HG03575 (cell line): ENCODE results near the gene CHMP1A.
"Not testable (repeated sequence)": the region's sequence is repeated elsewhere in the genome, so short reads cannot be mapped to it uniquely, and the experiment has no call there.

Experiments used
- ATAC-seq: cut with Tn5 transposase; IDR thresholded peaks from one replicate; pipeline ENCODE4 v1.9.1; 2021; ENCODE audit not compliant: unreplicated experiment, insufficient number of reproducible peaks, low FRiP score; ENCODE audit errors: extremely low read depth

CHMP1A gene

DNA sequence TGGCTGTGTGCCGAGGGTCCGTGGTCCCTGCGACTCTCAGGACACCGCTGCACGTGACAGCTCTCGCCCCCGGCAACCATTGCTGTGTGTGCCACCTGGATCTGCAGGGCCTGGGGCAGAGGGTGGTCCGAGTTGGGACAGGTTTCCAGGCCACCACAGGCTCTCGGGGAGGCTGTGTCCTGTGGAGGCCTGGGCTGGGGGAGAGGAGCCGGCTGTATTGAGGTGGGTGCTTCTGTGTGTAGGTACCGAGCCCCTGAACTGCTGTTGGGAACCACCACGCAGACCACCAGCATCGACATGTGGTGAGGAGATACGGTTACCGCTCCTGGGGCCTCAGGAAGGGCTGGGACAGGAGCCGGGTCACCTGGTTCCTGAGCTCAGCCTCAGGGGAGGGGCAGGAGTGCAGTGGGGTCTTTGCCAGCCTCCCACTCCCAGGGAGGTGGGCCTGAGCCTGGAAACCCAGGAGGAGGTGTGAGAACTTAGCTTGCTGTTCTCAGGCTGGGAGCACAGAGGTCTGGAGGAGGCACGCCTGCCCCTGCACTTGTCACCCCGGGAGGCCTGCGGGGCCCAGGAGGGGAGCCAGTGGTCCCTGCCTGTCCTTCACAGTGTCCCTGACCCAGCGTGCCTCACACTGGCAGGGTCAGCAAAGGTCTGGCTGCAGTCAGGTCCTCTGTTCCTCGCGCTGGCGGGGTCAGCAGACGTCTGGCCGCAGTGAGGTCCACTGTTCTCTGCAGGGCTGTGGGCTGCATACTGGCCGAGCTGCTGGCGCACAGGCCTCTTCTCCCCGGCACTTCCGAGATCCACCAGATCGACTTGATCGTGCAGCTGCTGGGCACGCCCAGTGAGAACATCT, 36.6 kb upstream of the CHMP1A start:
- no peak for ATAC-seq

DNA sequence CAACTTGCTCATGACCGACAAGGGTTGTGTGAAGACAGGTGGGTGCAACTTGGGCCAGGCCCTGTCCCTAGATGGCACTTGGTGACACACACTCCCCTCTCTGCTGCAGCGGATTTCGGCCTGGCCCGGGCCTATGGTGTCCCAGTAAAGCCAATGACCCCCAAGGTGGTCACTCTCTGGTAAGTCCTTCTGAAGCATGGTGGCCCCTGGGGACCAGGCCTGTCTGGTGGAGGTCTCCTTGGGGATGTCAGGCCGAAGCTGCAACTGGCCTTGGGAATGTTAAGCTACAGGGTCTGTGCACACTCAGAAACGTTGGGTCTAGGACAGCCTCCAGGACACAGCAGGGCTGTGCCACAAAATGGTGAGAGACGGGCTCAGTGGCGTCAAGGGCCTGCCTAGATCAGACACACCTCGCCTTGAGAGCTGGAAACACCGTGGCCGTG, 35.8 kb upstream of the CHMP1A start:
- no peak for ATAC-seq

DNA sequence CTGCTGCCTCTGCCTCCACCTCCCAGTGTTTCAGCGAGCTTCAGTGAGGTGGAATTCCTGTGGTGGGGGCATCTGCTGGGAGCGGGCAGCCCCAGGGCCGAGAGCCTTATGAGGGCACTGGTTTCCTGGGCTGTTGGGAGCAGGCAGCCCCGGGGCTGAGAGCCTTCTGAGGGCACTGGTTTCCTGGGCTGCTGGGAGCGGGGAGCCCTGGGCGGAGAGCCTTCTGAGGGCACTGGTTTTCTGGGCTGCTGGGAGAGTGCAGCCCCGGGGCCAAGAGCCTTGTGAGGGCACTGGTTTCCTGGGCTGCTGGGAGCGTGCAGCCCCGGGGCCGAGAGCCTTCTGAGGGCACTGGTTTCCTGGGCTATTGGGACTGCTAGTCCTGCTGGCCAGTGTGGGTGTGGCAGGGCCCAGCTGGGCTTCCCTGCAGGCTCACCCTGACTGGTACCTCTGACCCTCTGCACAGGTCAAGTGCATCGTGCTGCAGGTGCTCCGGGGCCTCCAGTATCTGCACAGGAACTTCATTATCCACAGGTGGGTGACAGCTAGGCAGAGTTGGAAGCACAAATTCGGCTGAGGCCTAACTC, 34.6 kb upstream of the CHMP1A start:
- ATAC-seq: no peak

DNA sequence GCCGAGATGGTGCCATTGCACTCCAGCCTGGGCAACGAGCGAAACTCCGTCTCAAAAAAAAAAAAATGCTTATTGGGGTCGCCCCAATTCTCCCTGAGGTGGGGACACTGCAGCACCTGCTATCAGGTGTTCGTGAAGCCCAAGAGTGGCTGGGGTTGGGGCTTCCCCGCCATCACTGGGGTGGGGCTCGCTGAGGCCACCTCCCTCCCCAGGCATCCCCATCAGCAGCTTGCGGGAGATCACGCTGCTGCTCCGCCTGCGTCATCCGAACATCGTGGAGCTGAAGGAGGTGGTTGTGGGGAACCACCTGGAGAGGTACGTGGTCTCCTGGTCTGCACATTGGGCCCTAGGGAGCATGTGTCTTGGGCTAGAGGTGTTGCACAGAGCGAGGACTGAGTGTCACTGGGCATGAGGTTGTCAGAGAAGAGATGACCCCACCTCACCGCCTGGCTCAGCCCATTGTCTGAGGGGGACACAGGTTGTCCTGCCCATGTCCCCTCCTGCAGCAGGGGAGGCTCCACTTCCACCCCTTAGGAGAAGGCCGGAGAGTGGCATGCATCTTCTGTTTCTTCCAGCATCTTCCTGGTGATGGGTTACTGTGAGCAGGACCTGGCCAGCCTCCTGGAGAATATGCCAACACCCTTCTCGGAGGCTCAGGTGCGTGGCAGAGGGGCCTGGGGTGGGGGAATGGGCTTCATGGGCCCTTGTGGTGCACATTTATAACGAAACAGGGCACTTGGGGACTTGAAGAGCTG, 33.9 kb upstream of the CHMP1A start:
- ATAC-seq: no peak

DNA sequence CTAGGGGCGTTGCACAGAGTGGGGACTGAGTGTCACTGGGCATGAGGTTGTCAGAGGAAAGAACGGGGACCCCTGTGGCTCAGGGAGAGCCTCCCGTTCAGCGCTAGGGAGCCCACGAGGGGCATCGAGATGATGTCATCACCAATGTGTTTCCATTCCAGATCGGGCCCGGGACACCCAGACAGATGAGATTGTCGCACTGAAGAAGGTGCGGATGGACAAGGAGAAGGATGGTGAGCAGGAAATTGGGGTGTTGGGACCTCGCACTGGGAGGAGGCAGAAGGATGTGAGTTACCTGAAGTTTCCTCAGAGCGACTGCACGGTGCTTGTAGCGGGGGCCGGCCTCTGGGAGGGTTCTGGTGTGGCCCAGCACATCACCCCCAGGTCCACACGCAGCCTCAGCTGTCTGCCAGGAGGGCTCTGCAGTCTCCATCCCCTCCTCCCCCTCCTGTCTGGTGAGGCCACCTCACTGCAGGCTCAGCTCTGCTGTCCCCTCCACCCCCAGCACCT, 32.9 kb upstream of the CHMP1A start:
- no peak for ATAC-seq

DNA sequence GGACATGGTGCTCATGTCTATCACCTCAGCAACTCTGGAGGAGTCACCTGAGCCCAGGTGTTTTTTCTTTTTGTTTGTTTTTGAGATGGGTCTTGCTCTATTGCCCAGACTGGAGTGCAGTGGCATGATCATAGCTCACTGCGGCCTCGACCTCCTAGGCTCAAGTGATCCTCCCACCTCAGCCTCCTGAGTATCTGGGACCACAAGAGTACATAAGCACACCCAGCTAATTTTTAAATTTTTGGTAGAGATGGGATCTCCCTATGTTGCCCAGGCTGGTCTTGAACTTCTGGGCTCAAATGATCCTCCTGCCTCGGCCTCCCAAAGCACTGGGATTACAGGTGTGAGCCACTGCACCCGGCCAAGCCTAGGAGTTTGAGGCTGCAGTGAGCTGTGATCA, 32.1 kb upstream of the CHMP1A start:
- ATAC-seq: not testable (repeated sequence)

DNA sequence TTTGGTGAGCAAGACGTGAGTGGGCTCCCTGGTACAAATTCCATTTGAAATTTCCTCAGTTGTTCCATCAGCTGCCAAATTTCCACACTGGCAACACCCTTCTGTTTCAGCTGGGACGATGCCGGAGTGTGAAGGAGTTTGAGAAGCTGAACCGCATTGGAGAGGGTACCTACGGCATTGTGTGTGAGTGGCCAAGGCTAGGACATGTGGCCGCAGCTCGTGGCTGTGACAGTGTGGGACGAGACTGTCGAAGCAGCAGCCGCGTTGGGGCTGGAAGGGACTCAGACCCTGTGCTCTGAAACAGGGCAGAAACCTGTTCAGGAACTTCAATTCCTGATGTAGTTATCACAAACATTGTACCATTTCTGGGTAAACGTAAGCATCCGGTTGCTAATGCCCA, 31.6 kb upstream of the CHMP1A start:
- no peak for ATAC-seq

DNA sequence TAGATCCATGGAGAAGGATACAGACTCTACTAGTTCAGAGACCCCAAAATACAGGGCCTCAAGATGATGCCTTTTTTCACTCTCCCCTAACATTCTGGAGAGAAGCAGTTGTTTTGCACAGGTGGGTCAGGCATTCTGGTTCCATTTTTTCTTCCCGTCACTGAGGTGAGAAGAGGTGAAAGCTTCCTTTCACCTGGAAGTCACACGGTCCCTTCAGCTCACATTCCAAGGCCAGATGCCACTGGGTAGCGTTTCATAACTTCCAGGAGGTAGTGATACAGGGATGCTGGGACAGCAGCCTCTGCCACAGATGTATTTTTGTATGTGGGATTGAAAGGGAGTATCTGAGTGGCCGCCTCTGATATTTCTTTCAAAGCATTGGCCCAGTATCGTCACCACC, 30.9 kb upstream of the CHMP1A start:
- no peak for ATAC-seq

DNA sequence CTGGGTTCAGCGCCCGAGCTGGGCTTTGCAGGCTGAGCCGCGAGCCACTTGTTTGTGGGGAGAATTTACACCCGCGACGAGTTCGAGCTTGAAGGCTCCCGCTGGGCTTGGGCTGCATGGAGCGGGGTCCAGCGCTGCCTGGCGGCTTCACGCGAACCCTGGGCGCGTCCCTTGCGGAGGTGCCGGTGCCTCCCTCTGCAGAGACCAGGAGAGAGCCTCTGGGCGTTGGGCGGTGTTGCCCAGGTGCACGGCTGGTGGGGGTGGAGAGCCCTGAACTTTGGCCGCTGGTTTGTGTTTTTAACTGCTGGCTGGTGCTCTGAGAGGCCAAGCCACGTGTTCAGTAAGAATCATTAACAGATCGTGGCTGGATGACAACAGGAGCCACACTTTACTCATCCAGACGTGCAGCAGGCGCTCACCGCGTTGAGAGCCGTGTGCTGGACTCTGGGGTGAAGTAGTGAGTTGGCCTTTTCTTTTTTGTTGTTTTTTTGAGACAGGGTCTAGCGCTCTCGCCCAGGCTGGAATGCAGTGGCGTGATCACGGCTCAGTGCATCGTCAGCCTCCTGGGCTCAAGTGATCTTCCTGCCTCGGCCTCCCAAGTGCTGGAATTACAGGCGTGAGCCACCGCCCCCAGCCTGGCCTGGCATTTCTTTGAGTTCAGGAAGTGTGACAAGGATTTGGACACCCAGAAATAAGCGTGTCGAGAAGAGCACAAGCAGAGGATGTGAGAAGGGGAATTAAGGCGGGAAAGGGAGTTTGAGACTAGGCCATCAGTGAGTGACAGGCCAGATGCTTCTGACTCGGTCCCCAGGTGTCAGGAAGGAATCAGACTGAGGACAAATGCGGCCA, 29.8 kb upstream of the CHMP1A start:
- ATAC-seq: no peak

DNA sequence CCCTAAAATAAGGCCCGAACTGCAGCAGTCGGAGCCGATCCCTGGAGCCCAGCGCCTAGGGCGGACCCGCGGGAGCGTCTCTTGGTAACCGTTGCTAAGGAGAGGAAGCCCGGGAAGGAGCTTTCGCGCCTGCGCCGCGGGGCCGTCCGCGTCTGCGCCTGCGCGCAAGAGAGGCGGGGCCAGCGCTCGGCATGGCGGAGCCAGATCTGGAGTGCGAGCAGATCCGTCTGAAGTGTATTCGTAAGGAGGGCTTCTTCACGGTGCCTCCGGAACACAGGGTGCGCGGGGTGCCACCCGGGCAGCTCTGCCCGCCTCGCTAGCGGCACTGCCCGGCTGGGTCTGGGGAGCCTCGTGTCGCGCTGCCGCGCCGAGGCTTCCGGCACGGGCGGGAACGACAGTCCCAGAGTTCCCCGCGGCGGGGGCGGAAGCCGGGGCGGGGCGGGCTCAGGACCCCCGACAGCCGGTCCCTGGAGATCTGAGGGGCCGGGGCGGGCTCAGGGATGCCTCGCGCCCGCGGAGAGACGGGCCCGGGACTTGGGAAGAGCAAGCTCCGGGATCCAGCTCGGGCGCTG, 29.1 kb upstream of the CHMP1A start, which contains the start of gene CDK10:
Gene CDK10, plus strand, starts transcription at position 170 of the 572 bp plus-strand sequence. Its CDS starts 22 bp downstream, at position 192.
- ATAC-seq: no peak

DNA sequence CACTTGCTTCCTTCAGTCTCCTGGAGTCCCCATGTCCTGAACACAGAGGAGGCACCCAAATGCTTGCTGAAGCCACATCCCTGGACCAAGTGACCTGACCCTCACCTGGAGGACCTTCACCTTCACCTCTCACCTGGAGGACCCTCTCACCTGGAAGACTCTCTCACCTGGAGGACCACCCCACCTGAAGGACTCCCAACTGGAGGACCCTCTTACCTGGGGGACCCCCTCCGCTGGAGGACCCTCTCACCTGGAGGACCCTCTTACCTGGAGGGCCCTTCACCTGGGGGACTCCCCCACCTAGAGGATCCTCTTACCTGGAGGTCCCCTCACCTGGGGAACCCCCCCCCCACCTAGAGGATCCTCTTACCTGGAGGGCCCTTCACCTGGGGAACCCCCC, 28.4 kb upstream of the CHMP1A start:
- no peak for ATAC-seq

DNA sequence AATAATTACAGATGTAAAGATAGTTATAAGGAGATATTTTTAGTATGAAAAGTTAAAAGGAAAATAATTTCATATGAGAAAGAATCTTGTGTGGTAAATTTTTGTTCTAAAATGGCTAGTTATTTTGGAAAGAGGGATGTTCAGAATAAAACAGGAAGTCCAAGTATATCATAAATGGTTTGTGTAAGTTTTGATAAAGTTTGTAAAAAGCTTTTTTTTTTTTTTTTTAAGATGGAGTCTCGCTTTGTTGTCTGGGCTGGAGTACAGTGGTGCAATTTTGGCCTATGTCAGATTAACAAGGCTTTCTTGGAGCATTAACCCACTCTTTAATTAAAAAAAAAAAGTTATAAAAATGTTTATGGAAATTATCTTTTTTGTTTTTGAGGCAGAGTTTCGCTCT, 20.8 kb upstream of the CHMP1A start:
- no peak for ATAC-seq

DNA sequence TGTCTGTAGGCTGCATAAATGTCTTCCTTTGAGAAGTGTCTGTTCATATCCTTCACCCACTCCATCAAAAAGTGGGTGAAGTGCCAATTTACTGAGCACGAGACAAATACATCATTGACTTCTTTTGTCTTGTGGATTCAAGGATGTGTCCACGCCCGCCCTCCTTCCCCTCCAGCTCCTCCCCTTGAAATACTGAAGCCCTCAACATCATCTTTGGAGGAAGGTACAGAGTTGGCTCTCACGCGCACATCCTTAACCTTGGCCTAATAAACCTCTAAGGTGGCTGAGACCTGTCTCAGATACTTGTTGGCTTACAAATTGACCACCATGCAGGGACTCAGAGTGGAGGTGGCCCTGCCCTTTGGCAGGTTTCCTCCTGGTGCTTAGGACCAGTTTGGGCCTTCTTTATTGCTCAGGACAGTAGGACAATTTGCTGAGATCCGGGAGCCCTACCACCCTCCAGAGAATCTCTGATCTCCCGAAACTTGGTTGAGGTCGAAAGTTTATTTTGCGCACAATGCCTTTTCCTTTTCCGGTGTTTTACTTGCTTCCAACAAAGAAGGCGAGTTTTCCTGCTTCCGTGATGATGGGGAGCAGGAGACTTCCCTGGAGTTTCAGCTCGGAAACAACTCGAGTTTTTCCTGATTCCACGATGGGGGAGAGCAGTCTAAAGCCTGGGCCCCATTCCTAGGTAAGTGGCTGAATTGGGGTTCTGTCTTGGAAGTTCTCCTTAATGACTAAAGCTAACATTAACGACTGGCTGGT, 14.9 kb upstream of the CHMP1A start:
- no peak for ATAC-seq

DNA sequence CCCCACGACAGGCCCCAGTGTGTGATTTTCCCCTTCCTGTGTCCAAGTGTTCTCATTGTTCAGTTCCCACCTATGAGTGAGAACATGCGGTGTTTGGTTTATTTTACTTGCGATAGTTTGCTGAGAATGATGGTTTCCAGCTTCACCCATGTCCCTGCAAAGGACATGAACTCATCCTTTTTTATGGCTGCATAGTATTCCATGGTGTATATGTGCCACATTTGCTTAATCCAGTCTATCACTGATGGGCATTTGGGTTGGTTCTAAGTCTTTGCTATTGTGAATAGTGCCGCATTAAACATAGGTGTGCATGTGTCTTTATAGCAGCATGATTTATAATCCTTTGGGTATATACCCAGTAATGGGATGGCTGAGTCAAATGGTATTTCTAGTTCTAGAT, 14.1 kb upstream of the CHMP1A start:
- ATAC-seq: not testable (repeated sequence)

DNA sequence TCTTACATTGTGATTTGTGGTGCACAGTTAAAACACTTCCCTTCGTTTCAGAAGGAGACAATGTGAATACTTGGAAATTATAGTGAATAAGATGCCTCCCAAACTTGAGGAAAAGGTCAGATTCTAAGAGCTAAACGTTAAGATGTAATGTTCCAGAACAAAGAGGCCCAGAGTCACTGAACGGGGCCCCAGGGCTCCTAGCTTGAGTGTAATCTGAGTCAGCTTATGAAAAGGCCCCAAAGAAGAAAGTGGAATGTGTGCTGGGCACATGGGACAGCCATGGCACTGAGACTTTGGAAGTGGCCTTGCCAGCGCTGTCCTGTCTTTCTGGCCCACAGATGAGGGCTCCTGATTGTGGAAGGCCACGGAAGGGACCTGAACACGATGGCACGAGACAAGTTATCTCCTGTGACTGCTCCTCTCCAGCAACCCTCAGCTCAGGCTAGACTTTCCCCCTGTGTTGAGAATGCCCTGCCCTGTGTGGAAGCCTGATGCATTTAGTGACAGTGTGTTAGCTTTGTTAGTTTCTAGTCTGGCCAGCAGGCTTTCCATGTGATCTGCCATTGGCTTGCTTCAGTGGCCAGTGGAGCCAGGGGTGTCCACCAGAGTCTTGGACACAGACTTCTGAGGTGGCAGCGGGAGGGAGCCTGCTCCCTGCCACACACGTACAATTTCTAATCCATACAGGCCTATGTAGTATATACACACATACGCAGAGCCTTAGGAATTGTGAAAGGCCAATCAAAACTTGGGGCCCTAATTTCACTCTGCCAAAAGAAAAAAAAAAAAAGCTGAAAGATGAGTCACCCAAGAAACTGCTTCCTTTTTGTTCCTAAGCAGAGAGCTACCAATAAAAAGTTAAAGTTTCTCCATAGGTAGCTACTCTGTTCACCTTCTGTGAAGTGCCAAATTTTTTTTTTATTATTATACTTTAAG, 13.3 kb upstream of the CHMP1A start:
- ATAC-seq: no peak

DNA sequence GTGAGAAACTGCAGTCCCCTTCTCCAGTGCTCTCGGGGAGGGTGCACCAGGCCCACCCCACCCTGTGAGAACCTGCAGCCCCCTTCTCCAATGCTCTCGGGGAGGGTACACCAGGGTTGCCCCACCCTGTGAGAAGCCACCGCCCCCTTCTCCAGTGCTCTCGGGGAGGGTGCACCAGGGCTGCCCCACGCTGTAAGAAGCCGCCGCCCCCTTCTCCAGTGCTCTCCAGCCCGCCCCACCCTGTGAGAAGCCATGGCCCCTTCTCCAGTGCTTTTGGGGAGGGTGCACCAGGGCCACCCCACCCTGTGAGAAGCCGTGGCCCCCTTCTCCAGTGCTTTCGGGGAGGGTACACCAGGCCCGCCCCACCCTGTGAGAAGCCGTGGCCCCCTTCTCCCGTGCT, 12.2 kb upstream of the CHMP1A start:
- no peak for ATAC-seq

DNA sequence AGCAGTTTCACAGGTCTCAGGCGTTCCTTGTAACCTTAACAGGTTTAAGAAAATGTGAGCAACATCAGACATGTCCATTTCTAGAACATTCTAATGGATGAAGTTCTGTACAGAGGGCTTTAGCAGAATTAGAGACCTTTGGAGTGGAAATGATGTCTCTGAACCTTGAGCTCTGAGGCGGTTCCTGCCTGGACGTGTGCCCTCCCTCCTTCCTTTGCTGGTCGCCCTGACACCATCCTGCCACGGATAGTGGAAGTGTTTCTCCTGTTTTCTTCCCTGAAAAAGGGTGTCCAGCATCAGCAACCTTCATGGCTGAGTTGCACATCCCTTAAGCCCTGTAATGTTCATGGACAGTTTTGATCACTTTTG, 11.3 kb upstream of the CHMP1A start:
- ATAC-seq: no peak
